ENCODE measurements around the gene THBS4. TPM values are rescaled to one million over a fixed set of nuclear protein-coding genes. Genes with fewer than 3 reads are reported as not detected.

THBS4 gene
- total RNA-seq, 6 donors from 2014 or later: 0.44 to 3.9 (median 1.2) TPM; not detected in 1

DNA sequence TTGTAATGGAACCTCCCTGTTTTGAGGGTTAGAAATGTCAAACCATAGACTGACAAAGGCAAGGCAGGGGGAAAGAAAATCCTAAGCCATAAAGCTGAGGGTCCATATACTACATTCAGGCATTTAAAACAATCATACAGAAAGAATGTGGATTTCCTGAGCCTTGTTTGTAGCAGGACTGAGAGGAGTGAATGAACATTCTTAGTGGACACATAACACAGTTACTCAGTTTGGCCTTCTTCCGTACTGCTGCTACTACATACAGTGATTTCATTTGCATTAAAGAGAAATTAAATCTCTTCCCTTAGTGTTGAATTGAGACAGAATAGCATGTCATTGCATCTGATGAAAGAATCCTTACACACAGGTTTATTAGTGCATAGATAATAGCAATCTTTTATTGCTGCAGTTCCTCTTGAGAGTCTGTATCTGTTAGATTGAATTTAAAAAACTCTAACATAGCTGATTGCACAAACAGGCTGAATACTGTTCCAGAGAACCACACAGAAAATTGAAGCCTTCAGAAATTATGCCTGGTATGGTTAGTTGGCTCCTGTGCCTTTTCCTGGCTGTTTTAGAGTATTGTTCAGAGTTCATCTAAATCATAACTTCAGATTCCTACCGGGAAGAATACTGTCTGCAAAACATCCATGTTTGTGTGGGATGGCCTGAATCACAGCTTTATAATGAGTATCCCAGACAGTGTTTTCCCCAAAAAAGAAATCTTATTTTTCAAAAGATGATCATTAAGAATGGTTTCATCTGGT is 42.1 kb upstream of the THBS4 start:
- H3K27me3 ChIP-seq: no peaks in the 10 kb centered on the region
- DNase-seq: no peak
- no peak for ATAC-seq (ENCODE audit: low FRiP score in 2 of 2)
- TF ChIP-seq POLR2A (IDR thresholded peaks at IDR 0.05) (no peak), EP300 (IDR thresholded peaks at IDR 0.05) (no peak), CTCF (IDR thresholded peaks at IDR 0.05) (no peak), POLR2AphosphoS5 (IDR thresholded peaks at IDR 0.05) (no peak)
- peaks cover 6 to 24% (median 11%) of the 10 kb centered on the region in 4 donors for H3K4me1 ChIP-seq
- H3K9me3 ChIP-seq: no peaks in the 10 kb centered on the region
- no peak overlapping the region for H3K27ac ChIP-seq
- peaks cover 0 to 6% (median 3%) of the 10 kb centered on the region in 4 donors for H3K36me3 ChIP-seq
- H3K4me3 ChIP-seq: no peak overlapping the region
- 94 to 100% methylated on average over 2 of the region's 2 CpGs for WGBS, 2 donors

- no peak overlapping the region for H3K4me3 ChIP-seq
- no peaks in the 10 kb centered on the region for H3K4me1 ChIP-seq
- no peak overlapping the region for H3K27ac ChIP-seq
- 94 to 100% methylated on average over 1 of the region's 1 CpG for WGBS, 2 donors
- DNase-seq (no peak), ATAC-seq (ENCODE audit: low FRiP score in 2 of 2) (no peak)
- TF ChIP-seq EP300 (IDR thresholded peaks at IDR 0.05) (no peak), CTCF (IDR thresholded peaks at IDR 0.05) (no peak), POLR2A (IDR thresholded peaks at IDR 0.05) (no peak), POLR2AphosphoS5 (IDR thresholded peaks at IDR 0.05) (no peak)
- no peaks in the 10 kb centered on the region for H3K27me3 ChIP-seq
- H3K9me3 ChIP-seq: no peaks in the 10 kb centered on the region
- no peaks in the 10 kb centered on the region for H3K36me3 ChIP-seq
Measured at GRCh38 chr5:79999722-80000121, 35.4 kb upstream of the THBS4 start.

GRCh38 chr5:80002677-80003076 is 32.5 kb upstream of the THBS4 start:
- Histone ChIP-seq H3K4me1 (no peaks in the 10 kb centered on the region), H3K27me3 (no peaks in the 10 kb centered on the region), H3K36me3 (no peaks in the 10 kb centered on the region), H3K4me3 (no peak overlapping the region), H3K27ac (no peak overlapping the region), H3K9me3 (no peaks in the 10 kb centered on the region)
- TF ChIP-seq EP300 (IDR thresholded peaks at IDR 0.05) (no peak), POLR2A (IDR thresholded peaks at IDR 0.05) (no peak), CTCF (IDR thresholded peaks at IDR 0.05) (no peak), POLR2AphosphoS5 (IDR thresholded peaks at IDR 0.05) (no peak)
- WGBS, 2 donors: 79 to 87% methylated on average over 1 of the region's 1 CpG
- DNase-seq (no peak), ATAC-seq (ENCODE audit: low FRiP score in 2 of 2) (no peak)

GRCh38 chr5:80008995-80009765 is 26.0 kb upstream of the THBS4 start:
- no peak for ATAC-seq (ENCODE audit: low FRiP score in 2 of 2)
- Histone ChIP-seq H3K4me3 (no peak overlapping the region), H3K9me3 (no peaks in the 10 kb centered on the region), H3K27me3 (no peaks in the 10 kb centered on the region), H3K27ac (no peak overlapping the region), H3K4me1 (no peaks in the 10 kb centered on the region), H3K36me3 (no peaks in the 10 kb centered on the region)
- 66 to 75% methylated on average over 4 of the region's 4 CpGs for WGBS, 2 donors
- TF ChIP-seq POLR2AphosphoS5 (IDR thresholded peaks at IDR 0.05) (no peak), POLR2A (IDR thresholded peaks at IDR 0.05) (no peak), CTCF (IDR thresholded peaks at IDR 0.05) (no peak), EP300 (IDR thresholded peaks at IDR 0.05) (no peak)
- DNase-seq: no peak

All from upper lobe of left lung (tissue), 6 donors.